Effector memory CD4-positive, alpha-beta T cell (primary cell): ENCODE results near the gene ZMYM5.
"Not testable (repeated sequence)": the region's sequence is repeated elsewhere in the genome, so short reads cannot be mapped to it uniquely, and the experiment has no call there.

Experiments
- DNase-seq, 3 donors: peaks; one replicate each; pipeline ENCODE4 v3.0.0-alpha.2; 2020
- H3K27ac ChIP-seq: 2 replicates; pipeline ENCODE4 v1.7.0; 2013; ENCODE audit warnings: mild to moderate bottlenecking, low read length, moderate library complexity; ENCODE audit not compliant: insufficient read depth, poor library complexity, severe bottlenecking
- H3K27me3 ChIP-seq: replicated peaks from 2 replicates; pipeline ENCODE4 v1.7.0; 2013; ENCODE audit warnings: mild to moderate bottlenecking, low read length; ENCODE audit not compliant: insufficient read depth, control insufficient read depth, poor library complexity, severe bottlenecking
- H3K36me3 ChIP-seq: 2 replicates; pipeline ENCODE4 v1.7.0; 2013; ENCODE audit warnings: mild to moderate bottlenecking, low read length, moderate library complexity; ENCODE audit not compliant: control insufficient read depth, insufficient read depth
- H3K4me1 ChIP-seq: 2 replicates; pipeline ENCODE4 v1.7.0; 2013; ENCODE audit warnings: low read length, mild to moderate bottlenecking; ENCODE audit not compliant: control insufficient read depth, insufficient read depth, poor library complexity, severe bottlenecking
- H3K4me3 ChIP-seq: 2 replicates; pipeline ENCODE4 v1.7.0; 2013; ENCODE audit warnings: low read length, low read depth, mild to moderate bottlenecking; ENCODE audit not compliant: insufficient read depth, poor library complexity, severe bottlenecking
- H3K9me3 ChIP-seq: 2 replicates; pipeline ENCODE4 v1.7.0; 2013; ENCODE audit warnings: mild to moderate bottlenecking, low read length, moderate library complexity; ENCODE audit not compliant: control insufficient read depth

Gene ZMYM5

DNA sequence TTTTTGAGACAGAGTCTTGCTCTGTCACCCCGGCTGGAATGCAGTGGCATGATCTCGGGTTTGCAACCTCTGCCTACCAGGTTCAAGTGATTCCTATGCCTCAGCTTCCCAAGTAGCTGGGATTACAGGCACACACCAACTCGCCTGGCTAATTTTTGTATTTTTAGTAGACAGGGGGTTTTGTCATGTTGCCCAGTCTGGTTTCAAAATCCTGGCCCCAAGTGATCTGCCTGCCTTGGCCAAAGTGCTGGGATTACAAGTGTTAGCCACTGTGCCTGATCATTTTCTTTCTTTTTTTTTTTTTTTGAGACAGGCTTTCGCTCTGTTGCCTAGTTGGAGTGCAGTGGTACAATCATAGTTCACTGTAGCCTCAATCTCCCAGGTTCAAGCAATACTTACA is 28.7 kb downstream of the ZMYM5 start:
- no peak overlapping the region for H3K27ac ChIP-seq
- H3K36me3 ChIP-seq, result peaks cover 18% of the 10 kb centered on the region

DNA sequence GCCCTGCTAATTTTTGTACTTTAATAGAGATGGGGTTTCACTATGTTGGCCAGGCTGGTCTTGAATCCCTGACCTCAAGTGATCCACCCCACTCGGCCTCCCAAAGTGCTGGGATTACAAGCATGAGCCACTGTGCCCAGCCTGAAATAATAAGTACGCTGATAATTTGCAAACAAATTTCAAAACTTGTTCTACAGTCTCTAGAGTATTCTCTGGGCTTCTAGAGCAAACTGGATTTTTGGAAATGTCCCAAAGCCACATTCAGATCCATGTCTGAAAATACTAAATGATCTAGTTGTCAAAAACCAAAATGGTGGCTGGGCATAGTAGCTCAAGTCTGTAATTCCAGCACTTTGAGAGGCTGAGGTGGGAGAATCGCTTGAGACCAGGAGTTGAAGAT is 40.8 kb downstream of the ZMYM5 start:
- Histone ChIP-seq H3K9me3 (no peaks in the 10 kb centered on the region), H3K4me3 (no peak overlapping the region), H3K27me3 (no peaks in the 10 kb centered on the region), H3K27ac (no peak overlapping the region), H3K36me3 (peaks cover 10% of the 10 kb centered on the region), H3K4me1 (no peaks in the 10 kb centered on the region)
- DNase-seq, result no peak

More for the DNA sequence above, 28.7 kb downstream of the ZMYM5 start:
- DNase-seq, result no peak
- Histone ChIP-seq H3K4me1 (no peaks in the 10 kb centered on the region), H3K9me3 (no peaks in the 10 kb centered on the region), H3K4me3 (no peak overlapping the region), H3K27me3 (no peaks in the 10 kb centered on the region)

- no peaks in the 10 kb centered on the region for H3K9me3 ChIP-seq
- H3K27ac ChIP-seq, result no peak overlapping the region
- H3K4me3 ChIP-seq, result no peak overlapping the region
- DNase-seq, result peak in 1 of 3 donors; percentile 2
- H3K36me3 ChIP-seq, result peaks cover 8% of the 10 kb centered on the region
- no peaks in the 10 kb centered on the region for H3K4me1 ChIP-seq
- H3K27me3 ChIP-seq, result no peaks in the 10 kb centered on the region
These were observed 45.1 kb downstream of the ZMYM5 start for GRCh38 chr13:19818223-19818842.

DNA sequence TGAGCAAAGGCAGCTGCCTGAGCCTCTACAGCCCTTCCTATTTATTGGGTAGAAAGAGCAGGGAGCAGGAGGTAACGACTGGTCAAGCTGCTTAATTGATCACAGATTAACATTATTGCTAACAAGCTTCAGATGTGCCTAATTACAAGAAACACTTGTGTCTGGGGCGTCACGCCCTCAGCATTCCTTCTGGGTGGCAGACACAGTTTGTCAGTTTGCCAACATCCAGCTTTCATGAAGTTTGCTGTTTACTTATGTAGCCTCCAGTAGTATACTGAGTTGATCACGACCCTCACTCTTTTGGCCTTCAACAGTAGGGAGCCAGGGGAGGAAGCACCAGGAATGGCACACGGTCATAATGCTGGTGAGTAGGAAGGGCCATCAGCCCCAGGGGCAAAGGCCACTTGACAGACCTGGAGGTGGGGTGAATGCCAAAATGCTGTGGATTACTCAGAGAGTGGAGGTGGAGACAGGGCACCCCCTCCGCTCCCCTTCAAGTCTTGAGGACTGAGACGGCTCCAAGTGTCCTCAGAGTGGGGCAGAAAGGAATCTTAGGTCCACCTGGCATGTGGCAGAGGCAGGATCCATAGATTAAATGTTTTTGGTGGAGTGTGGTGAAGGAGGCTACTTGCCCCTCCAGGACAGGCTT is 45.8 kb downstream of the ZMYM5 start:
- H3K27me3 ChIP-seq, result no peaks in the 10 kb centered on the region
- H3K4me1 ChIP-seq, result no peaks in the 10 kb centered on the region
- DNase-seq, result no peak
- H3K9me3 ChIP-seq, result no peaks in the 10 kb centered on the region
- peaks cover 8% of the 10 kb centered on the region for H3K36me3 ChIP-seq
- H3K4me3 ChIP-seq, result no peak overlapping the region
- H3K27ac ChIP-seq, result no peak overlapping the region

DNA sequence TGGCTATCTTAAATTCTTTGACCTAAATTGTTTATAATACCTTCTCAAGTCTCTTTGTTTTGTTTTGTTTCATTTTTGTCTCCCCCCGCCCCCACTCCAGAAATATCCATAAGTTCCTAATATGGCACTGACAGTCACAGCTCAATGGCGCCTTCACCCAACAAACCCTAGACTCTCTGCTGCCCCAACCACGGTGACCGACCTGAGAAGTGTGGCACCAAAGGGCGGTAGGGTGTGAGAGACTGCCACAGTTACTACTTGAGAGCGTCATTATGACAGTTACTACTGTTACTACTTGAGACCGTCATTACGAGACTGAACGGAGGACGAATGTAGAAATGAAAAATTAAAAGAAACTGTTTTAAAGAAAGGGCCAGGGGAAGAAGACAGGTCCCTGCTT is 46.3 kb downstream of the ZMYM5 start:
- Histone ChIP-seq H3K36me3 (peaks cover 8% of the 10 kb centered on the region), H3K4me3 (no peak overlapping the region), H3K27ac (no peak overlapping the region), H3K4me1 (no peaks in the 10 kb centered on the region), H3K9me3 (no peaks in the 10 kb centered on the region), H3K27me3 (no peaks in the 10 kb centered on the region)
- no peak for DNase-seq

- H3K27me3 ChIP-seq, H3K4me3 ChIP-seq, H3K4me1 ChIP-seq, H3K27ac ChIP-seq, DNase-seq, H3K36me3 ChIP-seq, H3K9me3 ChIP-seq: not testable (repeated sequence)
These were observed 47.6 kb downstream of the ZMYM5 start for GRCh38 chr13:19815842-19816241.

GRCh38 chr13:19810996-19811881 is 52.2 kb downstream of the ZMYM5 start:
- no peak for DNase-seq
- Histone ChIP-seq H3K9me3 (no peaks in the 10 kb centered on the region), H3K27ac (no peak overlapping the region), H3K4me1 (no peaks in the 10 kb centered on the region), H3K4me3 (no peak overlapping the region), H3K27me3 (no peaks in the 10 kb centered on the region), H3K36me3 (no peaks in the 10 kb centered on the region)

DNA sequence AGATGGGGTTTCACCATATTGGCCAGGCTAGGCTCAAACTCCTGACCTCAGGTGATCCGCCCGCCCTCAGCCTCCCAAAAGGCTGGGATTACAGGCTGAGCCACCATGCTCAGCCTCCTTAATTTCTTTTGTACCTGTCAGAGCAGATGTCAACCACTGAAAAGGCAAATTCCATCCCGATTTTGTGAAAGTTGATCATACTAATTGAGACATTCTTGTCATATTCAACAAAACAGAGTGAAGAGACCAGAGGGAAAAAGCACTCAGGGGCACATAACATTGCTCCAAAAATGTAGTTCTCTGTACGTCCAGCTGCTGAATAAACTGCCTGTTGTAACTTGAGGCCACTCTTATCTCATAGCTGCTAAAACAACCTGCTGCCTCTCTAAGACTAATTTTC is 53.3 kb downstream of the ZMYM5 start:
- no peak for DNase-seq
- no peaks in the 10 kb centered on the region for H3K9me3 ChIP-seq

DNA sequence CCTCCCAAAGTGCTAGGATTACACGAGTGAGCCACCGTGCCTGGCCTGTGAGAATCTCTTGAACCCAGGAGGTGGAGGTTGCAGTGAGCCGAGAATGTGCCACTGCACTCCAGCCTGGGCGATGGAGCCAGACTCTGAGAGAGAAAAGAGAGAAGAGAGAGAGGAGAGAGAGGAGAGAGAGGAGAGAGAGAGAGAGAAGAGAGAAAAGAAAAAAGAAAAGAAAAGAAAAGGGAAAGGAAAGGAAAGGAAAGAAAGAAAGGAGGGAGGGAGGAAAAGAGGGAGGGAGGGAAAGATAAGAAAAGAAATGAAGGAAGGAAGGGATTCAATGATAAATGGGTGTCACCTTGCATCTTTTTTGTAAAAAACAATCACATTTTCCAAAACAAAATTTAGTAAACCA is 57.7 kb downstream of the ZMYM5 start:
- DNase-seq, result no peak
- H3K4me3 ChIP-seq, result no peak overlapping the region
- no peaks in the 10 kb centered on the region for H3K27me3 ChIP-seq
- no peak overlapping the region for H3K27ac ChIP-seq
- no peaks in the 10 kb centered on the region for H3K36me3 ChIP-seq
- H3K4me1 ChIP-seq, result no peaks in the 10 kb centered on the region
- no peaks in the 10 kb centered on the region for H3K9me3 ChIP-seq

More for the DNA sequence above, 53.3 kb downstream of the ZMYM5 start:
- no peaks in the 10 kb centered on the region for H3K36me3 ChIP-seq
- no peak overlapping the region for H3K4me3 ChIP-seq
- no peaks in the 10 kb centered on the region for H3K4me1 ChIP-seq
- no peaks in the 10 kb centered on the region for H3K27me3 ChIP-seq
- no peak overlapping the region for H3K27ac ChIP-seq

- Histone ChIP-seq H3K27ac (no peak overlapping the region), H3K27me3 (no peaks in the 10 kb centered on the region)
These were observed 67.5 kb downstream of the ZMYM5 start for GRCh38 chr13:19795956-19796355.

More at GRCh38 chr13:19795956-19796355, 67.5 kb downstream of the ZMYM5 start:
- no peak for DNase-seq
- Histone ChIP-seq H3K36me3 (no peaks in the 10 kb centered on the region), H3K9me3 (no peaks in the 10 kb centered on the region), H3K4me1 (no peaks in the 10 kb centered on the region), H3K4me3 (no peak overlapping the region)
